ENCODE measurements around the gene MEOX1. TPM values are rescaled to one million over a fixed set of nuclear protein-coding genes. Genes with fewer than 3 reads are reported as not detected.

Gene MEOX1
- total and polyA plus RNA-seq, 9 donors, result 0.22 to 7.7 (median 1.2) TPM; not detected in 1

DNA sequence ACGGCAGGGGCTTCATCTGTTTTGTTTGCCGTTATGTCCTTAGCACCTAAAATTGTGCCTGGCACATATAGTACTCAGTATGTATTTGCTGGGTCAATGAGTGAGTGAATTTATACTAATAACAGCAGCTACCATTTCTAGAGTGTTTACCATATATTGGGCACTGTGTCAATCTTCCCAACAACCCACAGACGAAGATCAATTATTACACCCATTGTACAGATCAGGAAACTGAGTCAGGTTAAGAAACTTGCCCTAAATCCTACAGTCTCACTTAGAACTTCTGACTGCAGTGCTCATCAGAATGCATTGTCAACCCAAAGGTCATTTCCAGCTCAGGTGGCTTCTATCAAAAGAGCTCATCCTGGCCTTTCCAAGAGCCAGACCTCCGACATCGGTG, 44.5 kb upstream of the MEOX1 start:
- no peak overlapping the region for H3K4me3 ChIP-seq
- WGBS, 3 donors, result 53 to 63% (median 59%) methylated on average over 5 of the region's 5 CpGs
- H3K9me3 ChIP-seq, result no peaks in the 10 kb centered on the region
- no peak for DNase-seq
- intact Hi-C loops (cut with DNase I), result no loop called here
- no peak overlapping the region for H3K27ac ChIP-seq
- no peaks in the 10 kb centered on the region for H3K4me1 ChIP-seq (ENCODE audit: insufficient read depth)
- no peaks in the 10 kb centered on the region for H3K27me3 ChIP-seq
- TF ChIP-seq EP300 (IDR thresholded peaks at IDR 0.05) (no peak), POLR2A (IDR thresholded peaks at IDR 0.05) (no peak)
- no peaks in the 10 kb centered on the region for H3K36me3 ChIP-seq

DNA sequence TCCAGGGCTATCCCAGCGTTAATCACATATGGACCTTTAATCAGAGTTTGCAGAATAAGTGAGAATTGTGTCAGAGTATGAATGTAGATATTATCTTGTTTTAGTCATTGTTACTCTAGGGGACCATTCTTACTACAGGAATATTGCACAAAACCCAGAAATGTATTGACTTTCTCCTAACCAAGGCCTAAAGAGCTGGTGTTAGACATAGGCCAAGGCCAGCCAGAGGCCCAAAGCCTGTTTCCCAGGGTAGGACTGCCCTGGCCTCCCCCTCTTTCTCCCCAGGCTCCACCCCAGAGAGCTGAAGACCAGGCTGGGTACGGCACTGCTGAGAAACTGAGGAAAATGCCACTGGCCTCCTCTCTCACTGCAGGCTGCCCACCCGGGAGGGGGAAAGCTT, 41.9 kb upstream of the MEOX1 start:
- H3K36me3 ChIP-seq, result no peaks in the 10 kb centered on the region
- no peaks in the 10 kb centered on the region for H3K4me1 ChIP-seq (ENCODE audit: insufficient read depth)
- DNase-seq, result no peak
- H3K27ac ChIP-seq, result no peak overlapping the region
- no peak overlapping the region for H3K4me3 ChIP-seq
- intact Hi-C loops (cut with DNase I), result no loop called here
- 89 to 94% (median 90%) methylated on average over 3 of the region's 3 CpGs for WGBS, 3 donors
- no peaks in the 10 kb centered on the region for H3K27me3 ChIP-seq
- no peaks in the 10 kb centered on the region for H3K9me3 ChIP-seq
- TF ChIP-seq POLR2A (IDR thresholded peaks at IDR 0.05), result no peak
- TF ChIP-seq, protein P1, sequence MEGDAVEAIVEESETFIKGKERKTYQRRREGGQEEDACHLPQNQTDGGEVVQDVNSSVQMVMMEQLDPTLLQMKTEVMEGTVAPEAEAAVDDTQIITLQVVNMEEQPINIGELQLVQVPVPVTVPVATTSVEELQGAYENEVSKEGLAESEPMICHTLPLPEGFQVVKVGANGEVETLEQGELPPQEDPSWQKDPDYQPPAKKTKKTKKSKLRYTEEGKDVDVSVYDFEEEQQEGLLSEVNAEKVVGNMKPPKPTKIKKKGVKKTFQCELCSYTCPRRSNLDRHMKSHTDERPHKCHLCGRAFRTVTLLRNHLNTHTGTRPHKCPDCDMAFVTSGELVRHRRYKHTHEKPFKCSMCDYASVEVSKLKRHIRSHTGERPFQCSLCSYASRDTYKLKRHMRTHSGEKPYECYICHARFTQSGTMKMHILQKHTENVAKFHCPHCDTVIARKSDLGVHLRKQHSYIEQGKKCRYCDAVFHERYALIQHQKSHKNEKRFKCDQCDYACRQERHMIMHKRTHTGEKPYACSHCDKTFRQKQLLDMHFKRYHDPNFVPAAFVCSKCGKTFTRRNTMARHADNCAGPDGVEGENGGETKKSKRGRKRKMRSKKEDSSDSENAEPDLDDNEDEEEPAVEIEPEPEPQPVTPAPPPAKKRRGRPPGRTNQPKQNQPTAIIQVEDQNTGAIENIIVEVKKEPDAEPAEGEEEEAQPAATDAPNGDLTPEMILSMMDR (IDR thresholded peaks at IDR 0.05), result no peak
- TF ChIP-seq EP300 (IDR thresholded peaks at IDR 0.05), result no peak

DNA sequence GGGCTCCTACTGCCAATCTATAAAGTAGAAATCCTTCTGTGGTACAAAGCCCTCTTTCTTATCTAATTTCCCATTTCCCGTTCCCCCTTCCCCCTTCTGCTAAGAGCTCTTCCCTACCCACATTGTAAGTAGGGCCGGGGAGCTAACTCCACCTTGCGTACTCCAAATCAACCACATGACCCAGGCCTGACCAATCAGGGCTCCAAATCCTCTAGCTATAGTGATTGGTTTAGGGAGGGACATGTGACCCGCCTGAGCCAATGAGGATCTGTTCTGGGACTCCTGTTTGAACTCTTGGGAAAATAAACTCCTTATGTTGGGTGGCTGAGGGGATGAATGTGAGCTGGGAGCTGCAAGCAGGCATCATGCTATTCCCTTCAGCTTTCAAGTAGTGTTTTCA, 40.9 kb upstream of the MEOX1 start:
- H3K4me1 ChIP-seq (ENCODE audit: insufficient read depth), result no peaks in the 10 kb centered on the region
- no peaks in the 10 kb centered on the region for H3K9me3 ChIP-seq
- intact Hi-C loops (cut with DNase I), result no loop called here
- 87 to 88% (median 87%) methylated on average over 4 of the region's 4 CpGs for WGBS, 3 donors
- H3K36me3 ChIP-seq, result no peaks in the 10 kb centered on the region
- DNase-seq, result no peak
- no peak overlapping the region for H3K4me3 ChIP-seq
- H3K27ac ChIP-seq, result no peak overlapping the region
- TF ChIP-seq, protein P1 (IDR thresholded peaks at IDR 0.05), result no peak
- TF ChIP-seq POLR2A (IDR thresholded peaks at IDR 0.05) (no peak), EP300 (IDR thresholded peaks at IDR 0.05) (no peak)
- no peaks in the 10 kb centered on the region for H3K27me3 ChIP-seq

- TF ChIP-seq EP300 (IDR thresholded peaks at IDR 0.05) (no peak), POLR2A (IDR thresholded peaks at IDR 0.05) (no peak)
- TF ChIP-seq, protein P1 (IDR thresholded peaks at IDR 0.05), result no peak
- Histone ChIP-seq H3K27ac (no peak overlapping the region), H3K36me3 (no peaks in the 10 kb centered on the region), H3K9me3 (no peaks in the 10 kb centered on the region), H3K27me3 (no peaks in the 10 kb centered on the region), H3K4me3 (no peak overlapping the region), H3K4me1 (ENCODE audit: insufficient read depth) (no peaks in the 10 kb centered on the region)
- WGBS, 3 donors, result 38 to 64% (median 49%) methylated on average over 16 of the region's 16 CpGs
- DNase-seq, result no peak
- intact Hi-C loops (cut with DNase I), result no loop called here
Observed at GRCh38 chr17:43701318-43701743, 39.6 kb upstream of the MEOX1 start.

DNA sequence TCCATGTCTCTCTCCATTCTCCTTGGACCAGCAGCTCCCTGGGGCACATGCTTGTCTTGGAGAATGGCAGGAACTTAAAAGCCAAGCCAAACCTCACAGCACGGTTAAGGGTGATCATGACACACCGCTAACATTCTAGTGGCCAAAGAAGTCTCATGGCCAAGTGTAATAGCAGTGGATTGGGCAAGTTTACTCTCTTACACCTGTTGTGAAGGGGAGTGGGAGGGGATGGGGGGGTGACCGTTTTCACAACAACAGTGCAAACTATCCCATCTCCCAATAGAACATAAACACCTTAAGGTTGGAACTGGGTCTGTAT, 37.7 kb upstream of the MEOX1 start:
- Histone ChIP-seq H3K27ac (no peak overlapping the region), H3K4me1 (ENCODE audit: insufficient read depth) (no peaks in the 10 kb centered on the region), H3K9me3 (no peaks in the 10 kb centered on the region), H3K4me3 (no peak overlapping the region), H3K27me3 (no peaks in the 10 kb centered on the region), H3K36me3 (no peaks in the 10 kb centered on the region)
- 58 to 73% (median 65%) methylated on average over 3 of the region's 3 CpGs for WGBS, 3 donors
- intact Hi-C loops (cut with DNase I), result loop anchor here in 2 of 4 donors (5.0 to 10.0 kb wide), 2 partner anchors 58 to 145 kb away; partner anchors contain the start of genes CD300LG (in 1 of the 2) and SOST (in 1 of the 2)
- TF ChIP-seq EP300 (IDR thresholded peaks at IDR 0.05) (no peak), POLR2A (IDR thresholded peaks at IDR 0.05) (no peak)
- TF ChIP-seq, protein P1 (IDR thresholded peaks at IDR 0.05), result no peak
- DNase-seq, result no peak
